HepG2 (cell line): Measurements from ENCODE around the gene ABHD15. TPM values are rescaled to one million over a fixed set of nuclear protein-coding genes. Genes with fewer than 3 reads are reported as not detected.

ENCODE experiments used
- ATF3 ChIP-seq: sonication (generic); formaldehyde crosslinking; IDR thresholded peaks from 2 replicates; pipeline ENCODE4 v1.4.0; 2020; ENCODE audit warnings: missing genetic modification reagents
- BCLAF1 ChIP-seq: fragments of 450-650 bp; IDR thresholded peaks from 2 replicates; pipeline ENCODE4 v1.6.1; 2017; ENCODE audit warnings: mild to moderate bottlenecking
- CCDC6 ChIP-seq: sonication (generic); formaldehyde crosslinking; IDR thresholded peaks from 2 replicates; pipeline ENCODE4 v1.8.1; 2022; ENCODE audit warnings: mild to moderate bottlenecking, missing genetic modification reagents, moderate library complexity
- CEBPB ChIP-seq: IDR thresholded peaks from 2 replicates; pipeline ENCODE4 v1.6.1; 2011; ENCODE audit warnings: low read depth, low read length, improper control_type of control experiment, borderline replicate concordance
- CHD2 ChIP-seq: IDR thresholded peaks from 2 replicates; pipeline ENCODE4 v1.6.1; 2011; ENCODE audit warnings: low read depth, low read length, improper control_type of control experiment
- ERF ChIP-seq: IDR thresholded peaks from 2 replicates; pipeline ENCODE4 v1.6.1; 2018; ENCODE audit warnings: missing biosample characterization, missing genetic modification reagents
- EZH2 ChIP-seq: conservative IDR thresholded peaks from 2 replicates; pipeline ENCODE4 v1.6.1; 2012; ENCODE audit warnings: mild to moderate bottlenecking, low read depth, low read length, moderate library complexity
- FUBP1 ChIP-seq: sonication (generic); formaldehyde crosslinking; IDR thresholded peaks from 2 replicates; pipeline ENCODE4 v1.5.1; 2020; ENCODE audit warnings: missing genetic modification reagents, mild to moderate bottlenecking, borderline replicate concordance
- HOMEZ ChIP-seq: IDR thresholded peaks from 2 replicates; pipeline ENCODE4 v1.6.1; 2016; ENCODE audit warnings: low read depth
- JARID2 ChIP-seq: sonication (generic); formaldehyde crosslinking; IDR thresholded peaks from 2 replicates; pipeline ENCODE4 v1.8.1; 2023; ENCODE audit warnings: missing genetic modification reagents, inconsistent platforms; ENCODE audit not compliant: insufficient replicate concordance
- MIER2 ChIP-seq: IDR thresholded peaks from 2 replicates; pipeline ENCODE4 v1.6.1; 2016; ENCODE audit warnings: missing biosample characterization, missing genetic modification reagents
- NRL ChIP-seq: sonication (generic); formaldehyde crosslinking; IDR thresholded peaks from 2 replicates; pipeline ENCODE4 v1.5.0; 2020; ENCODE audit warnings: missing genetic modification reagents, mild to moderate bottlenecking, moderate library complexity, borderline replicate concordance
- PPARG ChIP-seq: conservative IDR thresholded peaks from 2 replicates; pipeline ENCODE4 v1.6.1; 2016; ENCODE audit warnings: missing biosample characterization, missing genetic modification reagents
- SMC3 ChIP-seq: IDR thresholded peaks from 2 replicates; pipeline ENCODE4 v1.6.1; 2011; ENCODE audit warnings: low read length, improper control_type of control experiment
- SP1 ChIP-seq, 2 experiments: fragments of 450-650 bp in 1 of 2; sonication (generic) in 1 of 2; formaldehyde crosslinking in 1 of 2; IDR thresholded peaks; 2 replicates each; pipeline versions ENCODE4 v1.4.0 to v1.6.1; 2016 to 2020; ENCODE audit warnings: missing genetic modification reagents in 1 of 2
- TAF1 ChIP-seq: sonication (generic); formaldehyde crosslinking; IDR thresholded peaks from 2 replicates; pipeline ENCODE4 v1.4.0; 2020; ENCODE audit warnings: missing genetic modification reagents
- THAP11 ChIP-seq: IDR thresholded peaks from 2 replicates; pipeline ENCODE4 v1.6.1; 2016; ENCODE audit warnings: missing biosample characterization, missing genetic modification reagents
- U2AF1 ChIP-seq: fragments of 200-400 bp; formaldehyde crosslinking; optimal IDR thresholded peaks from 2 replicates; pipeline ENCODE3; 2017; ENCODE audit warnings: mild to moderate bottlenecking, low read depth, low read length
- ZBTB44 ChIP-seq: sonication (generic); formaldehyde crosslinking; IDR thresholded peaks from 2 replicates; pipeline ENCODE4 v1.4.0; 2020; ENCODE audit warnings: missing genetic modification reagents
- ZMYM4 ChIP-seq: sonication (generic); formaldehyde crosslinking; IDR thresholded peaks from 2 replicates; pipeline ENCODE4 v1.8.1; 2023; ENCODE audit warnings: mild to moderate bottlenecking, missing genetic modification reagents
- ZNF230 ChIP-seq: sonication (generic); formaldehyde crosslinking; IDR thresholded peaks from 2 replicates; pipeline ENCODE4 v1.4.0; 2020; ENCODE audit warnings: mild to moderate bottlenecking, missing genetic modification reagents
- ZSCAN30 ChIP-seq: sonication (generic); formaldehyde crosslinking; IDR thresholded peaks from 2 replicates; pipeline ENCODE4 v1.5.0; 2020; ENCODE audit warnings: mild to moderate bottlenecking, missing genetic modification reagents
- polyA plus RNA-seq, 8 experiments: library from polyadenylated mRNA; depleted of rRNA in 3 of 8; stranded (reverse) in 7 of 8; unstranded in 1 of 8; fragments of >200 nt; fragmentation: Illumina TruSeq in 4 of 8; extraction: Trizol in 4 of 8; gene quantifications; 2 replicates each; pipeline versions ENCODE4 v1.2.1 to v1.2.3, GENCODE V29; 2011 to 2016; ENCODE audit warnings: low read depth in 4 of 8, missing spikeins in 1 of 8, mixed read lengths in 1 of 8; ENCODE audit not compliant: insufficient read depth in 1 of 8
- total RNA-seq, 5 experiments: library from RNA; depleted of rRNA; stranded (reverse); fragments of >200 nt; fragmentation: Illumina TruSeq; extraction: Trizol; gene quantifications; 2 replicates each; pipeline ENCODE4 v1.2.3, GENCODE V29; 2016; ENCODE audit warnings: low read depth in 1 of 5

The ABHD15 gene
- total and polyA plus RNA-seq, 2 of the 13 experiments (the other 11 are each of a cell fraction or from before 2014, with no cell fraction given) = 2.4 to 7.7 TPM

GRCh38 chr17:29555840-29556239 lies 11.0 kb downstream of the ABHD15 start (continued):
- TF ChIP-seq TAF1 (CRISPR knock-in tag) (no peak), THAP11 (CRISPR knock-in tag) (peak; percentile 57; the same call in 1 of the 2 replicates), ZNF230 (no peak), CEBPB (peak; percentile 94), PPARG (CRISPR knock-in tag) (0 out of 2 replicates have a peak, but pooled peaks have one; percentile 22), EZH2 (no peak), ZSCAN30 (no peak), CHD2 (no peak), ERF (CRISPR knock-in tag) (peak; percentile 53; the same call in 1 of the 2 replicates), ZMYM4 (peak; percentile 54), SP1 (IDR thresholded peaks at IDR 0.05) (no peak), SP1 (CRISPR knock-in tag; IDR thresholded peaks at IDR 0.05) (no peak), SMC3 (0 out of 2 replicates have a peak, but pooled peaks have one; percentile 11), BCLAF1 (no peak), ATF3 (no peak), JARID2 (no peak), FUBP1 (CRISPR knock-in tag) (no peak), CCDC6 (CRISPR knock-in tag) (no peak), NRL (CRISPR knock-in tag) (no peak), MIER2 (CRISPR knock-in tag) (no peak), U2AF1 (no peak), HOMEZ (CRISPR knock-in tag) (no peak), ZBTB44 (no peak)
